Measurements from ENCODE around the gene COL2A1. TPM values are rescaled to one million over a fixed set of nuclear protein-coding genes. Genes with fewer than 3 reads are reported as not detected.

Gene COL2A1
- total RNA-seq, 1 experiment from 2014 or later: 1.4 TPM

GRCh38 chr12:48010366-48010970, 6.2 kb upstream of the COL2A1 start:
- intact Hi-C loops (cut with micrococcal nuclease; ENCODE audit: unreplicated experiment) (no loop called here), in situ Hi-C loops (cut with HindIII; ENCODE audit: low pct_unique_long_range_greater_than_20kb, low sequenced_read_pairs) (no loop called here)
- DNase-seq (ENCODE audit: low read depth, low spot score) (no peak), ATAC-seq (no peak)
- BruUV-seq (replicated peaks): no TSS peak
- no peak overlapping the region for H3K4me3 ChIP-seq (ENCODE audit: low read depth in 2 of 2, low read length in 2 of 2)
- no peaks in the 10 kb centered on the region for H3K9me3 ChIP-seq (ENCODE audit: control insufficient read depth, insufficient read depth, low read depth, low read length)
- ChIA-PET CTCF (no interaction called here), POLR2A (no interaction called here)
- no peak overlapping the region for H3K27ac ChIP-seq (ENCODE audit: low read length)
- no peak for TF ChIP-seq REST (IDR thresholded peaks at IDR 0.05; ENCODE audit: insufficient read depth in 1 of 2, low read depth in 2 of 2, low read length in 1 of 2)
- no peaks in the 10 kb centered on the region for H3K4me1 ChIP-seq (ENCODE audit: control insufficient read depth, insufficient read depth, low read length)
- no peaks in the 10 kb centered on the region for H3K36me3 ChIP-seq (ENCODE audit: control insufficient read depth, insufficient read depth, low read length)
- peaks cover 32% of the 10 kb centered on the region for H3K27me3 ChIP-seq (ENCODE audit: control insufficient read depth, insufficient read depth, low read length)

GRCh38 chr12:48009471-48009870, 5.2 kb upstream of the COL2A1 start:
- Histone ChIP-seq H3K4me3 (ENCODE audit: low read depth in 2 of 2, low read length in 2 of 2) (no peak overlapping the region), H3K36me3 (ENCODE audit: control insufficient read depth, insufficient read depth, low read length) (no peaks in the 10 kb centered on the region), H3K27ac (ENCODE audit: low read length) (no peak overlapping the region), H3K27me3 (ENCODE audit: control insufficient read depth, insufficient read depth, low read length) (peaks cover 33% of the 10 kb centered on the region), H3K4me1 (ENCODE audit: control insufficient read depth, insufficient read depth, low read length) (no peaks in the 10 kb centered on the region; the same call in 1 of the 2 replicates), H3K9me3 (ENCODE audit: control insufficient read depth, insufficient read depth, low read depth, low read length) (no peaks in the 10 kb centered on the region)
- in situ Hi-C loops (cut with HindIII; ENCODE audit: low pct_unique_long_range_greater_than_20kb, low sequenced_read_pairs): no loop called here
- ChIA-PET CTCF (no interaction called here), POLR2A (no interaction called here)
- no TSS peak for BruUV-seq (replicated peaks)
- ATAC-seq (no peak), DNase-seq (ENCODE audit: low read depth, low spot score) (no peak)
- intact Hi-C loops (cut with micrococcal nuclease; ENCODE audit: unreplicated experiment): no loop called here
- TF ChIP-seq POLR2AphosphoS5 (IDR thresholded peaks at IDR 0.05; ENCODE audit: low read depth, low read length) (no peak), REST (IDR thresholded peaks at IDR 0.05; ENCODE audit: insufficient read depth in 1 of 2, low read depth in 2 of 2, low read length in 1 of 2) (no peak), SIN3A (IDR thresholded peaks at IDR 0.05; ENCODE audit: borderline replicate concordance, insufficient read depth, low read depth, low read length) (no peak), CTCF (IDR thresholded peaks at IDR 0.05) (no peak), TCF7L2 (IDR thresholded peaks at IDR 0.05; ENCODE audit: low read depth, low read length) (no peak)
